Liver (tissue), 3 donors: ENCODE measurements around the gene KRTAP9-4.

Source experiments
- FOXA2 ChIP-seq: IDR thresholded peaks from 2 replicates; pipeline ENCODE4 v1.6.1; 2016; ENCODE audit warnings: antibody characterized with exemption
- RAD21 ChIP-seq, 2 donors: IDR thresholded peaks; 2 replicates each; pipeline ENCODE4 v1.6.1; 2016; ENCODE audit warnings: antibody characterized with exemption in 2 of 2, mild to moderate bottlenecking in 2 of 2
- RXRA ChIP-seq, 2 donors: IDR thresholded peaks; 2 replicates each; pipeline ENCODE4 v1.6.1; 2017 to 2018; ENCODE audit warnings: antibody characterized with exemption in 2 of 2, mild to moderate bottlenecking in 1 of 2
- SP1 ChIP-seq: IDR thresholded peaks from 2 replicates; pipeline ENCODE4 v1.6.1; 2018; ENCODE audit warnings: antibody characterized with exemption, mild to moderate bottlenecking
- TAF1 ChIP-seq: conservative IDR thresholded peaks from 2 replicates; pipeline ENCODE4 v1.6.1; 2016; ENCODE audit warnings: antibody characterized with exemption, mild to moderate bottlenecking
- YY1 ChIP-seq: IDR thresholded peaks from 2 replicates; pipeline ENCODE4 v1.6.1; 2016; ENCODE audit warnings: antibody characterized with exemption, mild to moderate bottlenecking
- TF ChIP-seq, protein P1 (sequence below): fragments of 150-350 bp; IDR thresholded peaks from 2 replicates; pipeline ENCODE4 v1.5.1; 2017; ENCODE audit warnings: improper control_type of control experiment, low read depth, low read length; ENCODE audit not compliant: missing input control
- TF ChIP-seq, protein P2 (sequence below): IDR thresholded peaks from 2 replicates; pipeline ENCODE4 v1.6.1; 2016; ENCODE audit warnings: antibody characterized with exemption, mild to moderate bottlenecking
- TF ChIP-seq, protein P3 (sequence below): IDR thresholded peaks from 2 replicates; pipeline ENCODE4 v1.6.1; 2016; ENCODE audit warnings: antibody characterized with exemption
- donor health status: healthy.
- donor health status: healthy.

DNA sequence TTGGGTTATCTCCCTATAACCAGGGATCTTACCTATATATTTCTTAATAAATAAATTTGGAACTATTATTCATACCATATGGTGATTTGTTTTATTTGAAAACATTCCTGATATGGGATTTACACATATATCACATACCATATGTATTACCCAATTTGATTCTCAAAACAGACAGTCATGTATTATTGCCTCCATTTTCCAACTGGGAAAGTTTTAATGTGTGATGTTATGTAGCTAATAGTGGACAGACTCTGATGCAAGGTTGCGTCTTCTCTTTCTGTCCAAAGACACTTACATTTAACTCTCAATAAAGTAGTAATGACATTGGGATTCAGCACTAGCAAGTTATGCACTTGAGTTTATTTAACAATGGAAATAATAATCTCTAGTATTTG, 6.8 kb downstream of the KRTAP9-4 start:
- TF ChIP-seq, protein P1, sequence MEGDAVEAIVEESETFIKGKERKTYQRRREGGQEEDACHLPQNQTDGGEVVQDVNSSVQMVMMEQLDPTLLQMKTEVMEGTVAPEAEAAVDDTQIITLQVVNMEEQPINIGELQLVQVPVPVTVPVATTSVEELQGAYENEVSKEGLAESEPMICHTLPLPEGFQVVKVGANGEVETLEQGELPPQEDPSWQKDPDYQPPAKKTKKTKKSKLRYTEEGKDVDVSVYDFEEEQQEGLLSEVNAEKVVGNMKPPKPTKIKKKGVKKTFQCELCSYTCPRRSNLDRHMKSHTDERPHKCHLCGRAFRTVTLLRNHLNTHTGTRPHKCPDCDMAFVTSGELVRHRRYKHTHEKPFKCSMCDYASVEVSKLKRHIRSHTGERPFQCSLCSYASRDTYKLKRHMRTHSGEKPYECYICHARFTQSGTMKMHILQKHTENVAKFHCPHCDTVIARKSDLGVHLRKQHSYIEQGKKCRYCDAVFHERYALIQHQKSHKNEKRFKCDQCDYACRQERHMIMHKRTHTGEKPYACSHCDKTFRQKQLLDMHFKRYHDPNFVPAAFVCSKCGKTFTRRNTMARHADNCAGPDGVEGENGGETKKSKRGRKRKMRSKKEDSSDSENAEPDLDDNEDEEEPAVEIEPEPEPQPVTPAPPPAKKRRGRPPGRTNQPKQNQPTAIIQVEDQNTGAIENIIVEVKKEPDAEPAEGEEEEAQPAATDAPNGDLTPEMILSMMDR, result no peak
- TF ChIP-seq SP1, result no peak
- TF ChIP-seq TAF1, result no peak
- no peak for TF ChIP-seq RXRA (IDR thresholded peaks at IDR 0.05)
- TF ChIP-seq FOXA2, result no peak
- TF ChIP-seq, protein P2, sequence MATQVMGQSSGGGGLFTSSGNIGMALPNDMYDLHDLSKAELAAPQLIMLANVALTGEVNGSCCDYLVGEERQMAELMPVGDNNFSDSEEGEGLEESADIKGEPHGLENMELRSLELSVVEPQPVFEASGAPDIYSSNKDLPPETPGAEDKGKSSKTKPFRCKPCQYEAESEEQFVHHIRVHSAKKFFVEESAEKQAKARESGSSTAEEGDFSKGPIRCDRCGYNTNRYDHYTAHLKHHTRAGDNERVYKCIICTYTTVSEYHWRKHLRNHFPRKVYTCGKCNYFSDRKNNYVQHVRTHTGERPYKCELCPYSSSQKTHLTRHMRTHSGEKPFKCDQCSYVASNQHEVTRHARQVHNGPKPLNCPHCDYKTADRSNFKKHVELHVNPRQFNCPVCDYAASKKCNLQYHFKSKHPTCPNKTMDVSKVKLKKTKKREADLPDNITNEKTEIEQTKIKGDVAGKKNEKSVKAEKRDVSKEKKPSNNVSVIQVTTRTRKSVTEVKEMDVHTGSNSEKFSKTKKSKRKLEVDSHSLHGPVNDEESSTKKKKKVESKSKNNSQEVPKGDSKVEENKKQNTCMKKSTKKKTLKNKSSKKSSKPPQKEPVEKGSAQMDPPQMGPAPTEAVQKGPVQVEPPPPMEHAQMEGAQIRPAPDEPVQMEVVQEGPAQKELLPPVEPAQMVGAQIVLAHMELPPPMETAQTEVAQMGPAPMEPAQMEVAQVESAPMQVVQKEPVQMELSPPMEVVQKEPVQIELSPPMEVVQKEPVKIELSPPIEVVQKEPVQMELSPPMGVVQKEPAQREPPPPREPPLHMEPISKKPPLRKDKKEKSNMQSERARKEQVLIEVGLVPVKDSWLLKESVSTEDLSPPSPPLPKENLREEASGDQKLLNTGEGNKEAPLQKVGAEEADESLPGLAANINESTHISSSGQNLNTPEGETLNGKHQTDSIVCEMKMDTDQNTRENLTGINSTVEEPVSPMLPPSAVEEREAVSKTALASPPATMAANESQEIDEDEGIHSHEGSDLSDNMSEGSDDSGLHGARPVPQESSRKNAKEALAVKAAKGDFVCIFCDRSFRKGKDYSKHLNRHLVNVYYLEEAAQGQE, result no peak
- TF ChIP-seq, protein P3, sequence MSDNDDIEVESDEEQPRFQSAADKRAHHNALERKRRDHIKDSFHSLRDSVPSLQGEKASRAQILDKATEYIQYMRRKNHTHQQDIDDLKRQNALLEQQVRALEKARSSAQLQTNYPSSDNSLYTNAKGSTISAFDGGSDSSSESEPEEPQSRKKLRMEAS, result no peak
- TF ChIP-seq RAD21 (IDR thresholded peaks at IDR 0.05), result no peak
- no peak for TF ChIP-seq YY1
